ACHN (cell line): ENCODE data around the gene KANSL1.
"Not testable (repeated sequence)": the region's sequence is repeated elsewhere in the genome, so short reads cannot be mapped to it uniquely, and the experiment has no call there.

Experiments used
- DNase-seq: peaks from one replicate; pipeline ENCODE4 v3.0.0-alpha.2; 2015
- in situ Hi-C: cut with HindIII; loops from 2 replicates; pipeline ENCODE4 v1.10.0; 2017; ENCODE audit warnings: low sequenced_read_pairs, low pct_ligation_motif_present, low pct_unique_long_range_greater_than_20kb

Gene KANSL1

GRCh38 chr17:46124695-46125592 is 68.3 kb downstream of the KANSL1 start:
- in situ Hi-C loops: no loop called here
- no peak for DNase-seq

GRCh38 chr17:46123607-46124006 is 69.6 kb downstream of the KANSL1 start:
- in situ Hi-C loops: no loop called here
- no peak for DNase-seq

GRCh38 chr17:46122486-46122871 is 70.8 kb downstream of the KANSL1 start:
- DNase-seq: no peak
- in situ Hi-C loops: no loop called here

GRCh38 chr17:46121841-46122485 is 71.3 kb downstream of the KANSL1 start:
- DNase-seq: no peak
- in situ Hi-C loops: no loop called here

GRCh38 chr17:46121165-46121764 is 72.0 kb downstream of the KANSL1 start:
- in situ Hi-C loops: no loop called here
- no peak for DNase-seq

- in situ Hi-C loops: no loop called here
- no peak for DNase-seq
These were observed 72.7 kb downstream of the KANSL1 start for GRCh38 chr17:46120537-46120936.

- no peak for DNase-seq
- in situ Hi-C loops: no loop called here
These were observed 73.2 kb downstream of the KANSL1 start for GRCh38 chr17:46120078-46120477.

- in situ Hi-C loops: no loop called here
- no peak for DNase-seq
These were observed 74.3 kb downstream of the KANSL1 start for GRCh38 chr17:46118964-46119363.

GRCh38 chr17:46117850-46118696 is 75.2 kb downstream of the KANSL1 start:
- in situ Hi-C loops: no loop called here
- DNase-seq: no peak

- no peak for DNase-seq
- in situ Hi-C loops: no loop called here
These were observed 76.1 kb downstream of the KANSL1 start for GRCh38 chr17:46117117-46117516.

GRCh38 chr17:46115699-46116098 is 77.5 kb downstream of the KANSL1 start:
- no peak for DNase-seq
- in situ Hi-C loops: no loop called here

GRCh38 chr17:46111236-46111635 is 82.0 kb downstream of the KANSL1 start:
- in situ Hi-C loops, DNase-seq: not testable (repeated sequence)

GRCh38 chr17:46110219-46110618 is 83.0 kb downstream of the KANSL1 start:
- in situ Hi-C loops: no loop called here

GRCh38 chr17:46109603-46110189 is 83.5 kb downstream of the KANSL1 start:
- in situ Hi-C loops: no loop called here
- DNase-seq: no peak

More at GRCh38 chr17:46110219-46110618, 83.0 kb downstream of the KANSL1 start:
- no peak for DNase-seq

GRCh38 chr17:46108550-46109110 is 84.6 kb downstream of the KANSL1 start:
- in situ Hi-C loops: no loop called here
- no peak for DNase-seq

- DNase-seq: no peak
- in situ Hi-C loops: no loop called here
These were observed 85.1 kb downstream of the KANSL1 start for GRCh38 chr17:46108120-46108519.

- no peak for DNase-seq
- in situ Hi-C loops: no loop called here
These were observed 86.1 kb downstream of the KANSL1 start for GRCh38 chr17:46106966-46107644.
